ENCODE results near the gene CRIM1.

Gene CRIM1

GRCh38 chr2:36540986-36541754 lies 185.6 kb downstream of the CRIM1 start:
- Histone ChIP-seq H2BK5ac (ENCODE audit: low read depth, low read length, poor library complexity, severe bottlenecking) (no peak overlapping the region), H2AFZ (ENCODE audit: low read depth, low read length) (no peak overlapping the region), H3K27ac (ENCODE audit: low read length, poor library complexity, severe bottlenecking) (no peak overlapping the region), H3K9me3 (ENCODE audit: control insufficient read depth, low read length) (no peaks in the 10 kb centered on the region), H3K18ac (ENCODE audit: low read depth in 1 of 2, low read length in 2 of 2) (no peak overlapping the region), H2AK5ac (ENCODE audit: low read length, severe bottlenecking) (no peak overlapping the region), H2BK15ac (ENCODE audit: low read depth, poor library complexity, severe bottlenecking) (no peak overlapping the region), H4K91ac (ENCODE audit: low read length) (no peak overlapping the region), H2BK12ac (ENCODE audit: low read length in 2 of 2) (no peak overlapping the region), H3K4me2 (ENCODE audit: low read length, poor library complexity, severe bottlenecking) (no peak overlapping the region), H3K79me1 (replicated peaks; ENCODE audit: low read length, poor library complexity, severe bottlenecking) (peaks cover 14% of the 10 kb centered on the region), H2BK120ac (ENCODE audit: low read depth, low read length) (no peak overlapping the region), H3K9ac (ENCODE audit: low read length) (no peak overlapping the region), H3K36me3 (ENCODE audit: control insufficient read depth in 1 of 2, insufficient read depth in 2 of 2, low read depth in 1 of 2, low read length in 2 of 2) (peaks cover 43 to 82% of the 10 kb centered on the region in 2 experiments), H4K8ac (ENCODE audit: low read length) (no peak overlapping the region), H3K27me3 (ENCODE audit: control insufficient read depth in 1 of 2, insufficient read depth in 1 of 2, low read length in 2 of 2) (no peaks in the 10 kb centered on the region), H3K4ac (ENCODE audit: low read depth in 1 of 2, low read length in 2 of 2) (no peak overlapping the region), H3K4me1 (ENCODE audit: control insufficient read depth, insufficient read depth, low read depth, low read length) (peaks cover 2% of the 10 kb centered on the region), H3K4me3 (ENCODE audit: insufficient read depth in 1 of 2, low read depth in 1 of 2, low read length in 2 of 2) (no peak overlapping the region), H3K23ac (ENCODE audit: low read length in 2 of 2) (no peak overlapping the region), H3K14ac (ENCODE audit: low read length in 2 of 2) (no peak overlapping the region)
- WGBS, result 99% methylated on average over 11 of the region's 11 CpGs
- no peak for DNase-seq

- no peaks in the 10 kb centered on the region for H3K27me3 ChIP-seq (ENCODE audit: control insufficient read depth in 1 of 2, insufficient read depth in 1 of 2, low read length in 2 of 2)
- peaks cover 14% of the 10 kb centered on the region for H3K79me1 ChIP-seq (replicated peaks; ENCODE audit: low read length, poor library complexity, severe bottlenecking)
- no peak overlapping the region for H4K91ac ChIP-seq (ENCODE audit: low read length)
- no peak overlapping the region for H3K4me2 ChIP-seq (ENCODE audit: low read length, poor library complexity, severe bottlenecking)
- H2AFZ ChIP-seq (ENCODE audit: low read depth, low read length), result no peak overlapping the region
- no peak overlapping the region for H2BK12ac ChIP-seq (ENCODE audit: low read length in 2 of 2)
- peaks cover 39 to 85% of the 10 kb centered on the region in 2 experiments for H3K36me3 ChIP-seq (ENCODE audit: control insufficient read depth in 1 of 2, insufficient read depth in 2 of 2, low read depth in 1 of 2, low read length in 2 of 2)
- peaks cover 2% of the 10 kb centered on the region for H3K4me1 ChIP-seq (ENCODE audit: control insufficient read depth, insufficient read depth, low read depth, low read length)
- H2BK15ac ChIP-seq (ENCODE audit: low read depth, poor library complexity, severe bottlenecking), result no peak overlapping the region
- no peak overlapping the region for H3K27ac ChIP-seq (ENCODE audit: low read length, poor library complexity, severe bottlenecking)
- no peak for DNase-seq
- no peak overlapping the region for H4K8ac ChIP-seq (ENCODE audit: low read length)
- no peak overlapping the region for H3K4ac ChIP-seq (ENCODE audit: low read depth in 1 of 2, low read length in 2 of 2)
- H2BK5ac ChIP-seq (ENCODE audit: low read depth, low read length, poor library complexity, severe bottlenecking), result no peak overlapping the region
- no peak overlapping the region for H3K14ac ChIP-seq (ENCODE audit: low read length in 2 of 2)
- no peak overlapping the region for H3K18ac ChIP-seq (ENCODE audit: low read depth in 1 of 2, low read length in 2 of 2)
- no peak overlapping the region for H2AK5ac ChIP-seq (ENCODE audit: low read length, severe bottlenecking)
- no peak overlapping the region for H2BK120ac ChIP-seq (ENCODE audit: low read depth, low read length)
- no peak overlapping the region for H3K23ac ChIP-seq (ENCODE audit: low read length in 2 of 2)
- H3K4me3 ChIP-seq (ENCODE audit: insufficient read depth in 1 of 2, low read depth in 1 of 2, low read length in 2 of 2), result no peak overlapping the region
- no peaks in the 10 kb centered on the region for H3K9me3 ChIP-seq (ENCODE audit: control insufficient read depth, low read length)
- WGBS, result 97% methylated on average over 3 of the region's 4 CpGs
- no peak overlapping the region for H3K9ac ChIP-seq (ENCODE audit: low read length)
These were observed 186.5 kb downstream of the CRIM1 start for GRCh38 chr2:36541891-36542595.

- no peak overlapping the region for H2AFZ ChIP-seq (ENCODE audit: low read depth, low read length)
- peaks cover 12% of the 10 kb centered on the region for H3K79me1 ChIP-seq (replicated peaks; ENCODE audit: low read length, poor library complexity, severe bottlenecking)
- no peak overlapping the region for H2AK5ac ChIP-seq (ENCODE audit: low read length, severe bottlenecking)
- no peak overlapping the region for H2BK120ac ChIP-seq (ENCODE audit: low read depth, low read length)
- no peak overlapping the region for H3K4me2 ChIP-seq (ENCODE audit: low read length, poor library complexity, severe bottlenecking)
- H3K36me3 ChIP-seq (ENCODE audit: control insufficient read depth in 1 of 2, insufficient read depth in 2 of 2, low read depth in 1 of 2, low read length in 2 of 2), result peaks cover 26 to 89% of the 10 kb centered on the region in 2 experiments
- H3K14ac ChIP-seq (ENCODE audit: low read length in 2 of 2), result no peak overlapping the region
- no peak overlapping the region for H3K23ac ChIP-seq (ENCODE audit: low read length in 2 of 2)
- H3K4ac ChIP-seq (ENCODE audit: low read depth in 1 of 2, low read length in 2 of 2), result no peak overlapping the region
- no peak overlapping the region for H3K9ac ChIP-seq (ENCODE audit: low read length)
- H3K4me3 ChIP-seq (ENCODE audit: insufficient read depth in 1 of 2, low read depth in 1 of 2, low read length in 2 of 2), result no peak overlapping the region
- H3K4me1 ChIP-seq (ENCODE audit: control insufficient read depth, insufficient read depth, low read depth, low read length), result no peaks in the 10 kb centered on the region
- H3K9me3 ChIP-seq (ENCODE audit: control insufficient read depth, low read length), result no peaks in the 10 kb centered on the region
- H2BK12ac ChIP-seq (ENCODE audit: low read length in 2 of 2), result no peak overlapping the region
- no peak overlapping the region for H4K91ac ChIP-seq (ENCODE audit: low read length)
- H2BK15ac ChIP-seq (ENCODE audit: low read depth, poor library complexity, severe bottlenecking), result no peak overlapping the region
- no peaks in the 10 kb centered on the region for H3K27me3 ChIP-seq (ENCODE audit: control insufficient read depth in 1 of 2, insufficient read depth in 1 of 2, low read length in 2 of 2)
- H3K27ac ChIP-seq (ENCODE audit: low read length, poor library complexity, severe bottlenecking), result no peak overlapping the region
- no peak overlapping the region for H3K18ac ChIP-seq (ENCODE audit: low read depth in 1 of 2, low read length in 2 of 2)
- no peak overlapping the region for H4K8ac ChIP-seq (ENCODE audit: low read length)
- no peak overlapping the region for H2BK5ac ChIP-seq (ENCODE audit: low read depth, low read length, poor library complexity, severe bottlenecking)
- DNase-seq, result no peak
- WGBS, result 98% methylated on average over 2 of the region's 6 CpGs
These were observed 189.2 kb downstream of the CRIM1 start for GRCh38 chr2:36544638-36545338.

GRCh38 chr2:36545871-36546416 lies 190.4 kb downstream of the CRIM1 start:
- Histone ChIP-seq H2BK12ac (ENCODE audit: low read length in 2 of 2) (no peak overlapping the region), H3K4me1 (ENCODE audit: control insufficient read depth, insufficient read depth, low read depth, low read length) (no peaks in the 10 kb centered on the region), H2BK15ac (ENCODE audit: low read depth, poor library complexity, severe bottlenecking) (no peak overlapping the region), H4K8ac (ENCODE audit: low read length) (no peak overlapping the region), H3K27ac (ENCODE audit: low read length, poor library complexity, severe bottlenecking) (no peak overlapping the region), H3K9ac (ENCODE audit: low read length) (no peak overlapping the region), H3K4me2 (ENCODE audit: low read length, poor library complexity, severe bottlenecking) (no peak overlapping the region), H3K4me3 (ENCODE audit: insufficient read depth in 1 of 2, low read depth in 1 of 2, low read length in 2 of 2) (no peak overlapping the region), H2BK5ac (ENCODE audit: low read depth, low read length, poor library complexity, severe bottlenecking) (no peak overlapping the region), H2AK5ac (ENCODE audit: low read length, severe bottlenecking) (no peak overlapping the region), H2BK120ac (ENCODE audit: low read depth, low read length) (no peak overlapping the region), H3K9me3 (ENCODE audit: control insufficient read depth, low read length) (no peaks in the 10 kb centered on the region), H3K18ac (ENCODE audit: low read depth in 1 of 2, low read length in 2 of 2) (no peak overlapping the region), H3K27me3 (ENCODE audit: control insufficient read depth in 1 of 2, insufficient read depth in 1 of 2, low read length in 2 of 2) (no peaks in the 10 kb centered on the region), H3K14ac (ENCODE audit: low read length in 2 of 2) (no peak overlapping the region), H3K79me1 (replicated peaks; ENCODE audit: low read length, poor library complexity, severe bottlenecking) (peaks cover 7% of the 10 kb centered on the region), H4K91ac (ENCODE audit: low read length) (no peak overlapping the region), H3K23ac (ENCODE audit: low read length in 2 of 2) (no peak overlapping the region), H2AFZ (ENCODE audit: low read depth, low read length) (no peak overlapping the region), H3K36me3 (ENCODE audit: control insufficient read depth in 1 of 2, insufficient read depth in 2 of 2, low read depth in 1 of 2, low read length in 2 of 2) (peaks cover 21 to 93% of the 10 kb centered on the region in 2 experiments), H3K4ac (ENCODE audit: low read depth in 1 of 2, low read length in 2 of 2) (no peak overlapping the region)
- no CpG with 5 or more reads among the region's 1 CpG for WGBS
- no peak for DNase-seq

Data from mesenchymal stem cell (in vitro differentiated cells and primary cell).